Testis (tissue), 2 donors: ENCODE data around the gene CAMKK2.

ENCODE experiments used
- POLR2A ChIP-seq: fragments of 450-650 bp; IDR thresholded peaks from one replicate; pipeline ENCODE4 v1.6.1; 2017; ENCODE audit warnings: antibody characterized with exemption, mild to moderate bottlenecking, moderate library complexity
- TF ChIP-seq, protein P1 (sequence below), 3 experiments: fragments of 450-650 bp in 2 of 3; fragments of 200-600 bp in 1 of 3; sonication (generic) in 1 of 3; IDR thresholded peaks; one replicate each; pipeline ENCODE4 v1.5.1; 2016 to 2019; ENCODE audit warnings: antibody characterized with exemption in 3 of 3, mild to moderate bottlenecking in 2 of 3, moderate library complexity in 1 of 3

GRCh38 chr12:121273364-121273896 is 23.1 kb downstream of the CAMKK2 start:
- TF ChIP-seq, protein P1, sequence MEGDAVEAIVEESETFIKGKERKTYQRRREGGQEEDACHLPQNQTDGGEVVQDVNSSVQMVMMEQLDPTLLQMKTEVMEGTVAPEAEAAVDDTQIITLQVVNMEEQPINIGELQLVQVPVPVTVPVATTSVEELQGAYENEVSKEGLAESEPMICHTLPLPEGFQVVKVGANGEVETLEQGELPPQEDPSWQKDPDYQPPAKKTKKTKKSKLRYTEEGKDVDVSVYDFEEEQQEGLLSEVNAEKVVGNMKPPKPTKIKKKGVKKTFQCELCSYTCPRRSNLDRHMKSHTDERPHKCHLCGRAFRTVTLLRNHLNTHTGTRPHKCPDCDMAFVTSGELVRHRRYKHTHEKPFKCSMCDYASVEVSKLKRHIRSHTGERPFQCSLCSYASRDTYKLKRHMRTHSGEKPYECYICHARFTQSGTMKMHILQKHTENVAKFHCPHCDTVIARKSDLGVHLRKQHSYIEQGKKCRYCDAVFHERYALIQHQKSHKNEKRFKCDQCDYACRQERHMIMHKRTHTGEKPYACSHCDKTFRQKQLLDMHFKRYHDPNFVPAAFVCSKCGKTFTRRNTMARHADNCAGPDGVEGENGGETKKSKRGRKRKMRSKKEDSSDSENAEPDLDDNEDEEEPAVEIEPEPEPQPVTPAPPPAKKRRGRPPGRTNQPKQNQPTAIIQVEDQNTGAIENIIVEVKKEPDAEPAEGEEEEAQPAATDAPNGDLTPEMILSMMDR (IDR thresholded peaks at IDR 0.05): no peak
- no peak for TF ChIP-seq POLR2A
